HEK293T (cell line): ENCODE data around the gene TGFBR1.

Experiments used
- CTCF ChIA-PET: fragments of 350-600 bp; formaldehyde crosslinking; extraction: SDS; loops from one replicate; lab custom pipeline; 2021; ENCODE audit warnings: antibody characterized with exemption, inconsistent platforms; lab: Yijun Ruan, JAX
- POLR2A ChIA-PET: fragments of 350-600 bp; formaldehyde crosslinking; extraction: SDS; loops from one replicate; lab custom pipeline; 2020; ENCODE audit warnings: antibody characterized with exemption, inconsistent platforms; lab: Yijun Ruan, JAX
- DNase-seq: peaks from one replicate; pipeline ENCODE4 v3.0.0; 2012; ENCODE audit warnings: mixed read lengths; ENCODE audit errors: extremely low spot score
- ARNT ChIP-seq: fragments of 450-650 bp; IDR thresholded peaks from 2 replicates; pipeline ENCODE4 v1.6.1; 2017; ENCODE audit warnings: mild to moderate bottlenecking
- BHLHE40 ChIP-seq: fragments of 450-650 bp; IDR thresholded peaks from 2 replicates; pipeline ENCODE4 v1.6.1; 2016; ENCODE audit warnings: mild to moderate bottlenecking, moderate library complexity, borderline replicate concordance
- CTBP1 ChIP-seq: fragments of 450-650 bp; IDR thresholded peaks from 2 replicates; pipeline ENCODE4 v1.6.1; 2016; ENCODE audit warnings: borderline replicate concordance
- ELF4 ChIP-seq: fragments of 450-650 bp; IDR thresholded peaks from 2 replicates; pipeline ENCODE4 v1.6.1; 2017; ENCODE audit warnings: antibody characterized with exemption
- FOXA1 ChIP-seq: fragments of 450-650 bp; IDR thresholded peaks from 2 replicates; pipeline ENCODE4 v1.6.1; 2016; ENCODE audit warnings: mild to moderate bottlenecking
- FOXK2 ChIP-seq: fragments of 450-650 bp; IDR thresholded peaks from 2 replicates; pipeline ENCODE4 v1.6.1; 2016; ENCODE audit warnings: mild to moderate bottlenecking
- FOXM1 ChIP-seq: fragments of 450-650 bp; IDR thresholded peaks from 2 replicates; pipeline ENCODE4 v1.6.1; 2017; ENCODE audit warnings: mild to moderate bottlenecking, borderline replicate concordance
- HDGF ChIP-seq: fragments of 450-650 bp; IDR thresholded peaks from 2 replicates; pipeline ENCODE4 v1.6.1; 2017; ENCODE audit warnings: antibody characterized with exemption, borderline replicate concordance
- L3MBTL2 ChIP-seq: fragments of 450-650 bp; conservative IDR thresholded peaks from 2 replicates; pipeline ENCODE4 v1.6.1; 2016; ENCODE audit warnings: mild to moderate bottlenecking
- LEF1 ChIP-seq: fragments of 450-650 bp; IDR thresholded peaks from 2 replicates; pipeline ENCODE4 v1.6.1; 2017; ENCODE audit warnings: mild to moderate bottlenecking, borderline replicate concordance
- NFRKB ChIP-seq: fragments of 450-650 bp; IDR thresholded peaks from 2 replicates; pipeline ENCODE4 v1.6.1; 2016; ENCODE audit warnings: mild to moderate bottlenecking, moderate library complexity
- SP1 ChIP-seq: fragments of 450-650 bp; IDR thresholded peaks from 2 replicates; pipeline ENCODE4 v1.6.1; 2017
- SUZ12 ChIP-seq: fragments of 450-650 bp; IDR thresholded peaks from 2 replicates; pipeline ENCODE4 v1.6.1; 2016; ENCODE audit warnings: mild to moderate bottlenecking
- TARDBP ChIP-seq: fragments of 450-650 bp; IDR thresholded peaks from 2 replicates; pipeline ENCODE4 v1.6.1; 2016
- ZNF384 ChIP-seq: fragments of 450-650 bp; IDR thresholded peaks from 2 replicates; pipeline ENCODE4 v1.6.1; 2016
- TF ChIP-seq, protein P1 (sequence below): fragments of 450-650 bp; IDR thresholded peaks from 2 replicates; pipeline ENCODE4 v1.6.1; 2016

TGFBR1 gene

DNA sequence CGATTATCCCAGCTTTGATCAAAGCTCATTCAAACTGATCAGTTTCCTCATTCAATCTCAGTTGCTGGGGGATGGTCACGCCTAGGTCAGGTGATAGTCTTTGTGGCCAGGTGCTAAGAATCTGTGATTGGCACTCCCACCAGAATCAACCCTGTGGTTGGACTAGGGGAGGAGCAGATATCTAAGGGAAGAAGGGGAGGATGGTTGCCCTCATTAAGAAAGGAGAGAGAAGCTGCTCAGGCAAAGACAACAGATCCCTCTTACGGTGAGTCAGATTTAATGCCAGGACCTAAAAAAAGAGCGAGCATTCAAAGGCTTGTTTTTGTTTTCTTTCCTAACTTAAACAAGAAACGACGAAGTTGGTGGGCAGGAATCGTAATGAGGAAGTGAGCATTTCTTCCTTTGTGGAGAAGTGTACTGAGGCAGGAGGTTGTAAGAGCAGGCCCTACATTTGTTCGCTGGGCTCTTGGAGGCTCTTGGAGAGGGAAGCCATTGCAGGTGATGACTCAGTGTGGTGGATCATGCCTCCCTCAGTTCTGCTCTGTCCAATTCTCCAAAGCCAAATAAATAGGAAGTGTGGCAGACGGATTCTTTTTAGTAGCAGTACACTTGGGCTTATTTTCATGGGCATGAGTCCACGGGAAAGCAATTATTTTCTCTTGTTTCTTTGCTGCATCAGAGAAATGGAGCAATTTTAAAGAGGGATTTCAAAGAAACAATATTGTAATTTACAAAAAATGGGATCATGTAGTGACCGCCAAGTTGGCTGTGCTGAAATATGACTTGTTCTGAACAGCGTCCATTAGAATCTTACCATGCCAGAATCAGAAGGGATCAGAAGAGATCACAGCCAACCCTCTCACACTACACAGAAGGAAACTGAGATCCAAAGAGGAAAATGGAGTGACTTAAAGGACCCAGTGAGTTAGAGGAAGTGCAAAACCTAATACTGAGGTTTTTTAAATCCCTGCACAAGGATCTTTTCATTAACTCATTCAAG is 18.7 kb upstream of the TGFBR1 start:
- no peak for DNase-seq
- POLR2A ChIA-PET, result no interaction called here
- TF ChIP-seq FOXM1 (no peak), NFRKB (no peak), FOXA1 (no peak), HDGF (no peak), L3MBTL2 (no peak), BHLHE40 (no peak), FOXK2 (no peak), LEF1 (no peak), SUZ12 (no peak), SP1 (no peak), ELF4 (no peak), ARNT (no peak), CTBP1 (no peak), TARDBP (no peak), ZNF384 (no peak)
- TF ChIP-seq, protein P1, sequence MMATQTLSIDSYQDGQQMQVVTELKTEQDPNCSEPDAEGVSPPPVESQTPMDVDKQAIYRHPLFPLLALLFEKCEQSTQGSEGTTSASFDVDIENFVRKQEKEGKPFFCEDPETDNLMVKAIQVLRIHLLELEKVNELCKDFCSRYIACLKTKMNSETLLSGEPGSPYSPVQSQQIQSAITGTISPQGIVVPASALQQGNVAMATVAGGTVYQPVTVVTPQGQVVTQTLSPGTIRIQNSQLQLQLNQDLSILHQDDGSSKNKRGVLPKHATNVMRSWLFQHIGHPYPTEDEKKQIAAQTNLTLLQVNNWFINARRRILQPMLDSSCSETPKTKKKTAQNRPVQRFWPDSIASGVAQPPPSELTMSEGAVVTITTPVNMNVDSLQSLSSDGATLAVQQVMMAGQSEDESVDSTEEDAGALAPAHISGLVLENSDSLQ, result no peak
- CTCF ChIA-PET, result no interaction called here

DNA sequence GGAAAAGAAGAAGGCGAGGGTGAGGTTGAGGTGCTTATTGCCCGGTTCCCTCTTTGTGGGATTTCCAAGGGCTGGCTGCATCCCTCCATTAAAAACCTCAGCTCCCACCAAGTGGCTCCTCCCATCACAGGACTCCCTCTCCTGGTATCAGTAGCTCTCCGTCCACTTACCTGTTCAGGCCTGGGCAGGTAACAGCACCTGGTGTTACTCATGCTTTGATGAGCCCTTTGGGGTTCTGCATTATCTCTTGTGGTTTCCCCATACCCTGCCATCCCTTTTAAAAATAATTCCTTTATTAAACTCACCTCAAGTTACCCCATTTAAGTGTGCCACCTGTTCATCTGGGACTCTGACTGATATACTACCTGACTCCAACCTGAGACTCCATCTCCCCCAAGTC is 17.5 kb upstream of the TGFBR1 start:
- POLR2A ChIA-PET, result no interaction called here
- CTCF ChIA-PET, result no interaction called here
- TF ChIP-seq ZNF384 (no peak), SUZ12 (no peak), FOXK2 (no peak), FOXA1 (no peak), L3MBTL2 (no peak)

DNA sequence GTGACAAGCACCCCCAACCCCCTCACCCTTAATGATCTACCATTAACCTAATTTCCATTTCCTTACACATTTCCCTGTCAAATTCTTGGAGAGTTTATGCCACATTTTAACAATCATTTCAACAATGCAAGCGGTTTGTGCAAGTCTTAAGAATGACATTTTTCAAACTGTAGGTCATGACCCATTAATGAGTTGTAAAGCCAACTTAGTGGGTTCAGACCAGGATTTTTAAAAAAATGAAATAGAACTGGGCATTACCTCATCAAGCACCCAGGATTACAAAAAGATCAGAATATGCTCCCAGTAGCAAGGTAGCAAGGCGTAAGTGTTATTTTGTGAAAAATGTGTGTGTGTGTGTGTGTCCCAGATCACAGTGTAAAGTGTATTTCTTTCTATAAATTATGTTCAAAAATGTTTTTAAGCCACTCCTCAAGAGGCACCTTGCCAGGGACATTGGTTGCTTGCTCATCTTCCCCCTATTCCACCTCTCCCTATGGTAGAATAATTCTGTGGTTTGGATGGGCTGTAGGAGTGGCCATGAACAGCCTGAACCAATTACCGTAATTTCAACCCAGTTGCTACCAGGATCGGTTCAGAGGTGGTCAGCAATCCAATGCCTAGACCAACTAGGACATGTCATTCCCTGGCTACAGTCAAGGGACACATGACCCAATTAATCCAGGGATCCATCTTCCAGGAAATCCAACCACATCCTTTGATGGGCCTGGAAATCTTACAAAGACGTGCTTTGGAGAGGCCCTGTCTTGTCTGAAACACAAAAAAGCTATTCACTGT is 14.4 kb upstream of the TGFBR1 start:
- TF ChIP-seq L3MBTL2 (no peak), FOXA1 (no peak), CTBP1 (no peak), FOXM1 (no peak), NFRKB (no peak), TARDBP (no peak)
- ChIA-PET POLR2A (no interaction called here), CTCF (no interaction called here)
- no peak for DNase-seq

More for the DNA sequence above, 17.5 kb upstream of the TGFBR1 start:
- DNase-seq, result no peak

DNA sequence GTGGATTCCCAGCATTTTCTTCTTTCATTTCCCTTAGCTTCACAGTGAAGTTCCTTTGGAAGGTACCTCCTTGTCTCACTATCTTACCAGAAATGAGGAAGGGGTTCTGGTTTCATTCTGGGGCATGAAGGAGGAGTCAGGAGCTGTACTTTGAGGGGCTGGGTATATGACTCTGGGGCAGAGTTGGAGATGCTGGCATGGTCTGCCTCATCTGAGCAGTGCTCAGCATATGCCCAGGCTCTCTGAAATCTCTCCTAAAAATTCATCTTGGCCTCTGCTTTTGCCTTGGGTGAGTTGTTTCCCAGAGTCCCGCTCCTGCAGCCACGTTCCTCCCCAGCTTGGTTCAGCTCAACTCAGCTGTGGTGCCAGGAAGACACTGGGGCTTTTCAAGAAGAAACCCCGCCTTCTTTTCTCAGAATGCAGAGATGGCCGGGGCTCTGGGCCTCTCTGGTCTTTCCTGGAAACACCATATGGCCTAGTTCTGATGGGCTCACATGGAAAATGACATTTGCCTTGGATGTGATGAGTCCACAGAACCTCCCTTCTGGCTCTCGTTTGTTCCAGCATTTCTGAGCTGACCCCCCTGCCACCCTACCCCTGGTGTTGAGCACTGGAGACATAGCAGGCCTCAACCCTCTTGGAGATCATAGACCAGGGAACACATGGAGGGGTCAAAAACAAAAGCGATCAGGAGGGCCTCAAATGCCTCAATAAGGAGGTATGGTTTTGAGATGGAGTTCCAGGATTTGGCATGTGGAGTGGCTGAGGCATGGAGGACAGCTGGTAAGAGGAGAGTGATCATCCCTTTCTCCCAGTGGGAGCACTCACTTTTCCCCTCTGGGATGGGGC is 12.0 kb upstream of the TGFBR1 start:
- no peak for TF ChIP-seq ARNT
- TF ChIP-seq LEF1, result no peak
- no peak for DNase-seq
- ChIA-PET POLR2A (interaction anchor here (1.4 kb wide), 1 partner anchor 13 kb away, joined by 3 read pairs; the partner anchor contains the start of gene TGFBR1), CTCF (interaction anchor here (1.1 kb wide), 1 partner anchor 15 kb away, joined by 3 read pairs; no protein-coding TSS in a partner anchor)

DNA sequence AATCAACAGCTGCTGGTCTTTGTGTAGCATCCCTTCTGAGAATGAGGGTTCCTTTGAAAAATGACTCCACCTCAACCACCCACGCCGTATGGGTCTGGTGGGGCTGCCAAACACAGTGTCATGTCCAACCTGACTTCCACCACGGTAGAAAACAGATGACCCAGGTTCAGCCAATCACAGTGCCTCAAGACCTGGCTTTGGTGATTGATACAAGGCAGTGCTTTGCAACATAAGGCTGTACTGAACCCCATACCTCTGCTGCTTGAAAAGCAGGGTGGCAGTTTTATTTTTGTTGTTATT is 11.5 kb upstream of the TGFBR1 start:
- no peak for TF ChIP-seq SUZ12
- TF ChIP-seq LEF1, result no peak
- TF ChIP-seq BHLHE40, result no peak
- TF ChIP-seq HDGF, result no peak
- TF ChIP-seq ZNF384, result no peak
- TF ChIP-seq FOXA1, result no peak
- no peak for TF ChIP-seq L3MBTL2
- no peak for TF ChIP-seq SP1
- no peak for TF ChIP-seq TARDBP
- TF ChIP-seq CTBP1, result no peak
- DNase-seq, result no peak
- CTCF ChIA-PET, result interaction anchor here (1.1 kb wide), 1 partner anchor 15 kb away, joined by 3 read pairs; no protein-coding TSS in a partner anchor
- POLR2A ChIA-PET, result no interaction called here

DNA sequence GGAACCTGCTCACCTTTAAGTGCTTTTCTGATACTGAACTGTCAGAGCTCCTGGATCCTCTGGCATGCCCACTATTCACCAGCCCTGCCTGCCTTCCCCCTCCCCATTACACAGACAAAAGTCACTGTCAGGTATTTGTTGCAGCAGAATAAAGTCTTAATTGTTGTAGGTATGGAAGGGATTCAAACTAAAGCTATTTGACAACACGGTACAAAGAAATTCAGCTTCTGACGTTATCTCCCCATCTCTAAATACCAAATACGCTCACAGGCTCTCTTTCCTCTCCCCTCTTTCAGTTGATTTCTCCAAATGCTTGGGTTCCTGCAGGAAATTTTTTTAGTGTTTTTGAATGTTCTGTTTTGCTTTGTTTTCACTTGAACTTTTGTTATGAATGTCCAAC is 9.3 kb upstream of the TGFBR1 start:
- no peak for TF ChIP-seq HDGF
- TF ChIP-seq FOXM1, result no peak
- TF ChIP-seq FOXA1, result no peak
- TF ChIP-seq, protein P1, result no peak
- no peak for TF ChIP-seq L3MBTL2
- DNase-seq, result no peak
- CTCF ChIA-PET, result no interaction called here
- POLR2A ChIA-PET, result no interaction called here
